K562 (cell line): Measurements from ENCODE around the gene HADH. TPM values are rescaled to one million over a fixed set of nuclear protein-coding genes. Genes with fewer than 3 reads are reported as not detected.

Source experiments
- ATAC-seq: fragments of 200-7000 bp; cut with Tn5 transposase; 3 replicates; pipeline ENCODE4 v1.9.1; 2020; ENCODE audit warnings: moderate library complexity
- BruUV-seq: library from RNA; stranded (reverse); fragments of 400-500 nt; replicated peaks from 2 replicates; lab custom pipeline; 2021; lab: Mats Ljungman, UMichigan
- CTCF ChIA-PET: fragments of 300-600 bp; formaldehyde crosslinking; extraction: SDS; loops from one replicate; lab custom pipeline; 2021; ENCODE audit warnings: low intra/inter-chr PET ratio; lab: Yijun Ruan, JAX
- POLR2A ChIA-PET: fragments of 300-600, 350-650 bp; sonication (Branson Sonifier 250); formaldehyde crosslinking; extraction: SDS; loops from one replicate; lab custom pipeline; 2021; ENCODE audit warnings: antibody characterized with exemption, inconsistent platforms; lab: Yijun Ruan, JAX
- DNase-seq, 4 experiments: peaks; one replicate each; pipeline versions ENCODE4 v3.0.0 to v3.0.0-alpha.2; 2011 to 2018; ENCODE audit warnings: low spot score in 3 of 4, mixed read lengths in 3 of 4; ENCODE audit errors: extremely low read depth in 1 of 4
- FAIRE-seq: peaks from 2 replicates; lab custom pipeline; 2011; peaks lifted over from hg19 to GRCh38; lab: Jason Lieb, UNC
- H2AFZ ChIP-seq: 2 replicates; pipeline ENCODE4 v1.6.0; 2011; ENCODE audit warnings: low read depth, low read length, control low read depth, inconsistent platforms
- H3K27ac ChIP-seq: fragments of 200-600 bp; 3 replicates; pipeline ENCODE4 v1.8.0; 2011; ENCODE audit warnings: low read depth, mild to moderate bottlenecking, control low read depth, inconsistent platforms, low read length, moderate library complexity, mixed read lengths; ENCODE audit errors: extremely low read depth
- H3K27me3 ChIP-seq, 2 experiments: fragments of 300-600 bp in 1 of 2; 2 replicates in 1 of 2; 3 replicates in 1 of 2; pipeline versions ENCODE4 v1.6.0 to v1.8.0; 2011; ENCODE audit warnings: inconsistent platforms in 2 of 2, low read length in 2 of 2, mild to moderate bottlenecking in 1 of 2, mixed read lengths in 1 of 2, moderate library complexity in 1 of 2; ENCODE audit not compliant: control insufficient read depth in 2 of 2, insufficient read depth in 2 of 2
- H3K36me3 ChIP-seq: fragments of 300-600 bp; 3 replicates; pipeline ENCODE4 v1.8.0; 2011; ENCODE audit warnings: mild to moderate bottlenecking, low read length, inconsistent platforms; ENCODE audit not compliant: control insufficient read depth, insufficient read depth
- H3K4me1 ChIP-seq, 2 experiments: fragments of 200-600 bp in 1 of 2; replicated peaks in 1 of 2; 2 replicates in 1 of 2; 3 replicates in 1 of 2; pipeline versions ENCODE4 v1.5.1 to v1.8.0; 2011; ENCODE audit warnings: inconsistent platforms in 2 of 2, low read length in 2 of 2, mild to moderate bottlenecking in 1 of 2, mixed read lengths in 1 of 2, moderate library complexity in 1 of 2; ENCODE audit not compliant: control insufficient read depth in 2 of 2, insufficient read depth in 2 of 2
- H3K4me2 ChIP-seq: 2 replicates; pipeline ENCODE4 v1.6.1; 2011; ENCODE audit warnings: low read length, control low read depth, inconsistent platforms, mixed read lengths; ENCODE audit not compliant: insufficient read depth
- H3K4me3 ChIP-seq: fragments of 200-600 bp; sonication (generic), shearing (Covaris generic); 2 replicates; pipeline ENCODE4 v1.5.1; 2016; ENCODE audit warnings: control low read depth, inconsistent platforms
- H3K79me2 ChIP-seq: fragments of 200-600 bp; 3 replicates; pipeline ENCODE4 v1.8.0; 2011; ENCODE audit warnings: low read length, inconsistent platforms; ENCODE audit not compliant: control insufficient read depth, insufficient read depth
- H3K9ac ChIP-seq, 2 experiments: 2 replicates each; pipeline versions ENCODE4 v1.6.0 to v1.6.1; 2011; ENCODE audit warnings: low read depth in 2 of 2, low read length in 2 of 2, control low read depth in 1 of 2, inconsistent platforms in 1 of 2, mild to moderate bottlenecking in 1 of 2, mixed read lengths in 1 of 2; ENCODE audit not compliant: insufficient read depth in 1 of 2
- H3K9me1 ChIP-seq: one replicate; pipeline ENCODE4 v1.6.0; 2011; ENCODE audit warnings: inconsistent platforms, mild to moderate bottlenecking, low read length, moderate library complexity; ENCODE audit not compliant: control insufficient read depth, insufficient read depth
- H3K9me3 ChIP-seq: replicated peaks from 2 replicates; pipeline ENCODE4 v1.5.1; 2011; ENCODE audit warnings: low read depth, low read length, inconsistent platforms; ENCODE audit not compliant: control insufficient read depth, insufficient read depth
- H4K20me1 ChIP-seq: replicated peaks from 2 replicates; pipeline ENCODE4 v1.6.1; 2011; ENCODE audit warnings: low read length, inconsistent platforms, mixed read lengths; ENCODE audit not compliant: control insufficient read depth, insufficient read depth
- CREBBP ChIP-seq: IDR thresholded peaks from one replicate; pipeline ENCODE4 v1.6.1; 2012; ENCODE audit warnings: low read depth, mild to moderate bottlenecking, control low read depth, inconsistent platforms, low read length
- ELF2 ChIP-seq: fragments of 250-450 bp; sonication (Bioruptor Pico); IDR thresholded peaks from 2 replicates; pipeline ENCODE4 v1.5.0; 2021; ENCODE audit warnings: mild to moderate bottlenecking
- KAT7 ChIP-seq: sonication (generic); formaldehyde crosslinking; IDR thresholded peaks from 2 replicates; pipeline ENCODE4 v1.8.0; 2022; ENCODE audit warnings: missing genetic modification reagents, mild to moderate bottlenecking, borderline replicate concordance
- POLR2H ChIP-seq: IDR thresholded peaks from 2 replicates; pipeline ENCODE4 v1.6.1; 2016; ENCODE audit warnings: missing genetic modification characterization, low read depth, mild to moderate bottlenecking, control low read depth, missing compliant biosample characterization, moderate library complexity
- ZBTB49 ChIP-seq: sonication (generic); formaldehyde crosslinking; IDR thresholded peaks from 2 replicates; pipeline ENCODE4 v1.8.0; 2022; ENCODE audit warnings: missing genetic modification reagents, mild to moderate bottlenecking, borderline replicate concordance
- ZNF133 ChIP-seq: fragments of 250-450 bp; sonication (Bioruptor Pico); IDR thresholded peaks from 2 replicates; pipeline ENCODE4 v1.4.0; 2020; ENCODE audit warnings: mild to moderate bottlenecking
- ZNF263 ChIP-seq: sonication (generic); formaldehyde crosslinking; IDR thresholded peaks from 2 replicates; pipeline ENCODE4 v1.8.0; 2022; ENCODE audit warnings: mild to moderate bottlenecking, missing genetic modification reagents, borderline replicate concordance
- ZNF551 ChIP-seq: fragments of 250-450 bp; sonication (Bioruptor Pico); IDR thresholded peaks from 2 replicates; pipeline ENCODE4 v1.5.0; 2021; ENCODE audit warnings: mild to moderate bottlenecking, moderate library complexity
- ZNF668 ChIP-seq: fragments of 250-450 bp; sonication (Bioruptor Pico); IDR thresholded peaks from 2 replicates; pipeline ENCODE4 v1.8.0; 2022; ENCODE audit warnings: mild to moderate bottlenecking, inconsistent platforms
- WGBS: fragments of 100-300 bp; shearing (Covaris generic); methylation state at CpG from one replicate; pipeline ENCODE4 v1.1.6; 2016; ENCODE audit warnings: low coverage, mixed read lengths; ENCODE audit not compliant: insufficient coverage; ENCODE audit errors: missing lambda C conversion rate; 5-methylcytosine and 5-hydroxymethylcytosine counted together
- in situ Hi-C: fragments of 300-500 bp; cut with MboI; formaldehyde crosslinking; loops from 4 replicates; pipeline ENCODE4 v1.15.0; 2018; ENCODE audit warnings: inconsistent platforms, mixed read lengths
- intact Hi-C: fragments of 100-400 bp; cut with micrococcal nuclease; formaldehyde crosslinking; loops from 2 replicates; pipeline ENCODE4 v1.14.2; 2022
- polyA plus RNA-seq, 8 experiments: library from polyadenylated mRNA; depleted of rRNA in 4 of 8; stranded (reverse) in 5 of 8; unstranded in 3 of 8; fragments of >200 nt; fragmentation: Nextera tagmentation in 2 of 8; fragmentation: Illumina TruSeq in 1 of 8; extraction: Ambion mirVana in 2 of 8; extraction: Trizol in 1 of 8; gene quantifications; 2 replicates each; pipeline versions ENCODE4 v1.2.1 to v1.2.3, GENCODE V29; 2011 to 2014; ENCODE audit warnings: inconsistent platforms in 1 of 8, missing spikeins in 1 of 8
- total RNA-seq, 7 experiments: library from RNA; depleted of rRNA in 6 of 7; stranded (reverse); fragments of >200 nt in 6 of 7; fragmentation: Illumina TruSeq in 2 of 7; extraction: Trizol in 2 of 7; gene quantifications; 2 replicates each; pipeline versions ENCODE4 v1.2.1 to v1.2.3, GENCODE V29; 2011 to 2021; ENCODE audit warnings: low replicate concordance in 1 of 7
- TF ChIP-seq, protein P1 (sequence below): fragments of 250-450 bp; sonication (Bioruptor Pico); IDR thresholded peaks from 2 replicates; pipeline ENCODE4 v1.8.0; 2022; ENCODE audit warnings: inconsistent platforms, mild to moderate bottlenecking, moderate library complexity, borderline replicate concordance

The HADH gene
- total and polyA plus RNA-seq, 9 of the 15 experiments (the other 6 are each of a cell fraction or from before 2014, with no cell fraction given), result 9.4 to 73.3 (median 32.8) TPM

DNA sequence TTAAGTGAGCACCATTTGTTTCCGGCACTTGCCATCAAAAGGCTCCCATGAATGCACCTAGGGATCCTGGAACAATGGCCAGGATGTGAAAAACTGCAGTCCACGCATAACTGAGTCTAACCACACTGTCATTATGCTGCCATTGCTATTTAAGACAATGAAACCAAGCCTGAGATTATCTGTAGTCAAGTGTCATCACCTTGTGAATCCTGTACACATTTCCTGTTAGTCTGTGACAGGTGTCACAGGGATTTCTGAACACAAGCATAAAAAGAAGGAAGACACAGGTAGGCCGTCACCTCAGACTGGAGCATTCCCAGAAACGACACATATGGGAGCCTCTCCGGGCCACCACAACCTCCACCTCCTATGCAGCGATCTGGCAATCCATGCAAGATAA, 66.7 kb downstream of the HADH start:
- no peaks in the 10 kb centered on the region for H3K9me1 ChIP-seq
- H3K9me3 ChIP-seq, result no peaks in the 10 kb centered on the region
- DNase-seq (no peak), ATAC-seq (no peak), FAIRE-seq (no peak)
- in situ Hi-C loops, result no loop called here
- no peaks in the 10 kb centered on the region for H3K79me2 ChIP-seq
- no TSS peak for BruUV-seq
- H3K9ac ChIP-seq, result no peak overlapping the region
- no peaks in the 10 kb centered on the region for H3K27me3 ChIP-seq
- H4K20me1 ChIP-seq, result no peaks in the 10 kb centered on the region
- no peaks in the 10 kb centered on the region for H3K4me1 ChIP-seq
- intact Hi-C loops, result no loop called here
- no peak overlapping the region for H3K4me3 ChIP-seq
- H3K36me3 ChIP-seq, result peaks cover 6% of the 10 kb centered on the region; the same call in 1 of the 3 replicates
- H3K27ac ChIP-seq, result no peak overlapping the region
- CTCF ChIA-PET, result no interaction called here
- H3K4me2 ChIP-seq, result no peak overlapping the region
- WGBS, result 65% methylated on average over 6 of the region's 6 CpGs
- TF ChIP-seq ELF2 (CRISPR knock-in tag), result no peak
- TF ChIP-seq ZBTB49 (CRISPR knock-in tag), result no peak
- TF ChIP-seq ZNF263 (CRISPR knock-in tag), result no peak
- no peak for TF ChIP-seq CREBBP
- TF ChIP-seq ZNF551 (CRISPR knock-in tag), result no peak
- TF ChIP-seq, protein P1, sequence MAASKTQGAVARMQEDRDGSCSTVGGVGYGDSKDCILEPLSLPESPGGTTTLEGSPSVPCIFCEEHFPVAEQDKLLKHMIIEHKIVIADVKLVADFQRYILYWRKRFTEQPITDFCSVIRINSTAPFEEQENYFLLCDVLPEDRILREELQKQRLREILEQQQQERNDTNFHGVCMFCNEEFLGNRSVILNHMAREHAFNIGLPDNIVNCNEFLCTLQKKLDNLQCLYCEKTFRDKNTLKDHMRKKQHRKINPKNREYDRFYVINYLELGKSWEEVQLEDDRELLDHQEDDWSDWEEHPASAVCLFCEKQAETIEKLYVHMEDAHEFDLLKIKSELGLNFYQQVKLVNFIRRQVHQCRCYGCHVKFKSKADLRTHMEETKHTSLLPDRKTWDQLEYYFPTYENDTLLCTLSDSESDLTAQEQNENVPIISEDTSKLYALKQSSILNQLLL (CRISPR knock-in tag), result no peak
- no peak for TF ChIP-seq ZNF133 (CRISPR knock-in tag)
- TF ChIP-seq ZNF668, result no peak
- TF ChIP-seq POLR2H (tag), result no peak
- TF ChIP-seq KAT7, result no peak
- no peak overlapping the region for H2AFZ ChIP-seq
- POLR2A ChIA-PET, result no interaction called here
